GM19395 (cell line): ENCODE results near the gene OR10G8.

ENCODE experiments used
- ATAC-seq: cut with Tn5 transposase; IDR thresholded peaks from one replicate; pipeline ENCODE4 v1.9.1; 2021; ENCODE audit warnings: mild to moderate bottlenecking, moderate library complexity; ENCODE audit not compliant: unreplicated experiment

OR10G8 gene

DNA sequence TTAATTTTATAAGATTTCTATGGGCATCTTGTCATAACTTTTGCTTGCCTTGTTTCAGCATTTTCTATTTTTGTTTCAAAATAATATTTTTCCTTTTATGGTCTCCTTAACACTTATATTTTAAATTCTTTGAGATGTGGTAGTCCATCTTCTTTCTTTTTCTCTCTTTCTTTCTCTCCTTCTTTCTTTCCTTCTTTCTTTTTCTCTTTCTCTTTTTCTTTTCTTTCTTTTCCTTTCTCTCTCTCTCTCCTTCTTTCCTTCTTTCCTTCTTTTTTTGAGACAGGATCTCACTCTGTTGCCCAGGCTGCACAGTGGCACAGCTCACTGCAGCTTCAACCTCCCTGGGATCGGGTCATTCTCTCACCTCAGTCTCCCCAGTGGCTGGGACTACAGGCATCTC, 50.7 kb downstream of the OR10G8 start:
- ATAC-seq: no peak

DNA sequence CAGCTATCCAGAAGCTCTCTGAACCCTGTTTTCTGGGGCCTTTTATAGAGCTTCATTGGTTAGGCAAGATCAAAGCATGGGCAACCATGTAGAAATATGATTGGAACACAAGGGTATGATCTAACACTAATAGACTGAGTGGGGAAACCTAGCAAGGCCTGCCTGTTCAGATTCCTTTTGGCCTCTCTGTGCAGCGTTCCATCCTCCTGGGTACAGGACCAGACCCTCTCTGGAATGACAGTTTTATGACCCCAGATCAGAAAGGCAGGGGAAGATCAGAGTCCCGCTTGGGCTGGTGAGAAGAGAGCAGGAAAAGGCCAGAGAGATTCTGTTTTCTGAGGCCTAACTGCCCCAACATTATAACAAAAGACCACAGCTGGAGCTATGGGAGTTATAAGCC, 52.0 kb downstream of the OR10G8 start:
- no peak for ATAC-seq

DNA sequence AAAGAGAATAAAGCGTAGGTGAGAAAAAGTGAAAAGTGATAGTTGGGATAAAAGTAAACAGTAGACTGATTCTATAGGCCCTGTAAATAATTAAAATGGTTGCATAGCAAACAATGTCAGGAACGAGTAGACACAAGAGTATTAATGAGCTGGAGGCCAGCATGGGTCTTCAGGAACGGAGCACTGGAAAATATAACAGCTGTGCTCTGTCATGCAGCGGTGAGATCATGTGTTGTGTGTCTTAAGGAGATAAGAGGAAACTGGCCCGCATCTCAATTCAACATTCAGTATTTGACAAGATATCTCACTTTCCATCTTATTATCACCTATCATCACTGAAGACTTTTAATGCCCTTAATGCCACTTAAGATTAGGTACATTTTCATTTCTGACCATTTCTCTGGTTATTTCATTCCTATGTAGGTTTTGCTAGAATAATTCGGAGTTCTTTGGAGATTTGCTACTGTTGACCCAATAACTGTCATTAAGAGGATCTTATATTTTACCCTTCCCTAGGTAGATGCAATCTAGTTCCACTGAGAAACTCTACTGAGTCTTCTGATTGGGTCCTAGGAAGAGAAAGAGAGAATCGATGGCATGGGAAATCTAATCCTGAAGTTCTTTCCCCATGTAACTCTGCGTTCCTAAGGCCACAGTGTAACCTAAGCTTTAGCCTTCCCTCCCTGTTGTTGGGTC, 53.2 kb downstream of the OR10G8 start:
- ATAC-seq: no peak
